Measurements from ENCODE around the gene ZDHHC7.

Gene ZDHHC7

DNA sequence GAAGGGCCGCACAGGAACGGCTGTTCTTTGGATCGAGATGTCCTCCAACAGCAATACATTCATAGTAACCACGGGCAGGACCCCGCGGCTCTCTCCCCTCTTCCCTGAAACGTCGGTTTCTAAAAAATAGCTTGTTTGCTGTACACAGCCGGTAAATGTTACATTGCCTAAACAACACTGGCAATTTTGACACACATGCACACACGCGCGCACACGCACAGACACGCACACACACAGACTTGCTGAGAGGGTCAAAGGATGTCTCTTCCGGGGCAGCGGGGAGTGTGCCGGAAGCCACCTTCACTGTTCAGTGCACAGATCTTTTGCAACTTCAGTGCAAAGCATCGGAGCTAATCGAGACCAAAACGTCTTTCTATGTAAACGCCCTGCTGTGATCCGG lies 35.8 kb downstream of the ZDHHC7 start:
- no peak overlapping the region for H3K27ac ChIP-seq
- in situ Hi-C loops (cut with HindIII; ENCODE audit: low pct_ligation_motif_present, low sequenced_read_pairs): loop anchor here (10.0 kb wide), 1 partner anchor 221 kb away; no protein-coding TSS in a partner anchor
- H3K4me3 ChIP-seq (ENCODE audit: low read depth, low read length): no peak overlapping the region
- TF ChIP-seq CTCF (IDR thresholded peaks at IDR 0.05; ENCODE audit: low read depth, low read length, missing control alignments): no peak
- H3K27me3 ChIP-seq (replicated peaks): no peaks in the 10 kb centered on the region
- DNase-seq: no peak
- H3K36me3 ChIP-seq (replicated peaks): peaks cover 40% of the 10 kb centered on the region

DNA sequence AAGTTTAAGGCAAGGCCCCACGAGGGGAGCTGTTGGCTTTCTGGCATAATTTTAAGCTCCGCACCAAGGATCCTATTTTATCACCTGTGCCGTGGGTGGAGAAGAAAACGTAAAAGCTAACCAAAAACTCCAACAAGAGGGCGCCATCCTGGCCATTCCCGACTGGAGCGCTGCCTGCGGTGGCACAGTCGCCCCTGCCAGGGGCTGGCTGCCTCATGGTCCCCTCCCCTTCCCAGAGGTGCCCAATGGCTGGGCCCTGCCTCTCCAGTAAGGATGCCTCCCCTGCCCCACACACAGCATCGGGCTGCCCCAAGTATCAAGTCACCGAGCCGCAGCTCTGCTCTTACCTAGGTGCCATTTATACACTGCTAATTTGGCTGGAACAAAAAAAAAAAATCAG lies 36.3 kb downstream of the ZDHHC7 start:
- Histone ChIP-seq H3K36me3 (replicated peaks) (peaks cover 40% of the 10 kb centered on the region), H3K27ac (no peak overlapping the region), H3K4me3 (ENCODE audit: low read depth, low read length) (no peak overlapping the region), H3K27me3 (replicated peaks) (no peaks in the 10 kb centered on the region)
- no peak for DNase-seq
- in situ Hi-C loops (cut with HindIII; ENCODE audit: low pct_ligation_motif_present, low sequenced_read_pairs): loop anchor here (10.0 kb wide), 1 partner anchor 220 kb away; no protein-coding TSS in a partner anchor
- TF ChIP-seq CTCF (IDR thresholded peaks at IDR 0.05; ENCODE audit: low read depth, low read length, missing control alignments): no peak

DNA sequence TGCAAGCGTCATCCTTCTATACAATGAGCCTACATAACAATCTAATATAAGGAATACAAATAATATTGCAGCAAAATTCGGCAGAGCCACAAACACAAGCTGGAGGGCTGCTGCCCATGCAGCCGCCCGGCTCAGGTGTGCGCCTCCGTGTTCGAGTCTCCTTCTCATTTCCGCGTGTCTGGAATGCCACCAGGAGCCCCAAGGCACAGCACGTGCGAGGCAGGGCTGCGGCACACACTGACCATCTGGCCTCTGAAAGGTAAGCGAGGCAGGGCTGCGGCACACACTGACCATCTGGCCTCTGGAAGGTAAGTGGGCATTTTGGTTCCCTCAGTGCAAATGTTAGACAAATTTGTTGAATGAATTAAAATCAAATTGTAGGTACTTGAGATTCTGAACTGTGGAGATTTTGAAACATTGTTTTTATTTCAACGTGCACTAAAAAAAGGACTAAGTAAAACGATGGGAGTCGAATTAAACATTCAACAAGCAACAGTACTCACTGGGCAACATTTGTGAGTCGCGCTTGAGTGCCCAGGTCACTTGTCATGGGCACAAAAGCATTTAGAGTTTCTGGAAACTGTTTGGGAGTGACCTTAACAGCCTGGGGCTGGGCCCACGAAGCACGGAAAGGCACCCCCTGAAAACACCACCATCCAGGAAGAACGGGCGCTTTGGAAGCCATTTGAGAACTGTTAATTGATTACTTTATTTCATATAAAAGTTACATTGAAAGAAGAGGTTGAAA lies 37.4 kb downstream of the ZDHHC7 start:
- Histone ChIP-seq H3K27ac (no peak overlapping the region), H3K36me3 (replicated peaks) (peaks cover 38% of the 10 kb centered on the region)

GRCh38 chr16:84973236-84973635 lies 38.1 kb downstream of the ZDHHC7 start:
- Histone ChIP-seq H3K4me3 (ENCODE audit: low read depth, low read length) (no peak overlapping the region), H3K27ac (no peak overlapping the region), H3K27me3 (replicated peaks) (no peaks in the 10 kb centered on the region), H3K36me3 (replicated peaks) (peaks cover 37% of the 10 kb centered on the region)
- in situ Hi-C loops (cut with HindIII; ENCODE audit: low pct_ligation_motif_present, low sequenced_read_pairs): loop anchor here (10.0 kb wide), 1 partner anchor 218 kb away; no protein-coding TSS in a partner anchor
- no peak for TF ChIP-seq CTCF (IDR thresholded peaks at IDR 0.05; ENCODE audit: low read depth, low read length, missing control alignments)
- DNase-seq: no peak

More for the DNA sequence above, 37.4 kb downstream of the ZDHHC7 start:
- in situ Hi-C loops (cut with HindIII; ENCODE audit: low pct_ligation_motif_present, low sequenced_read_pairs): loop anchor here (10.0 kb wide), 1 partner anchor 219 kb away; no protein-coding TSS in a partner anchor
- no peak for DNase-seq
- no peak for TF ChIP-seq CTCF (IDR thresholded peaks at IDR 0.05; ENCODE audit: low read depth, low read length, missing control alignments)
- Histone ChIP-seq H3K27me3 (replicated peaks) (no peaks in the 10 kb centered on the region), H3K4me3 (ENCODE audit: low read depth, low read length) (no peak overlapping the region)

DNA sequence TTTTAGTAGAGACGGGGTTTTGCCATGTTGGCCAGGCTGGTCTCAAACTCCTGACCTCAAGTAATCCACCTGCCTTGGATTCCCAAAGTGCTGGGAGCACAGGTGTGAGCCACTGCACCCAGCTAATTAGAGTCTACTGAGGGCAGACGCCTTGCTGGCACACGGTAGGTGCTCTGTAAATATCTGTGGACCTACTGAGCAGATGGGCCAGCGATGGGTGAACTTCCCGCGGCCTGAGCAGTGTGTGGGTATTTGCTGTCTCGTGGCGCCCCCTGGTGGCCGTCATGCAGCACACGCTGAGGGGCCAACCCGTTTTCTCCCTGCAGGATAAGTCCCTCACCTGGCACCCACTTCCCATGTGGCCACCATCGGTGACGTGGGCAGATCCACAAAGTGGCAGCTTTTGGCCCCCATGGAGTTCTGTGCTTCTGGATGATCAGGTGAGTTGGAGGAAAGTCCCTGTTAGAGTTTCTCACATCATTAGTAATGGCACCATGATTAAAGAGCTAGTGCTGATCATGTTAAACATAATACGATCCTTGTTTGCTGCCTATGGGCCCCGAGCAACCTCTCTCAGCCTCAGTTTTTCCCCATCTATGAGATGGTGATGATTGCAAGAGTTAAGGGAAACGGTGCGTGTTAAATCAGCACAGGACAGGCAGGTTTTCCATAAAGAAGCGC lies 40.7 kb downstream of the ZDHHC7 start:
- no peak overlapping the region for H3K4me3 ChIP-seq (ENCODE audit: low read depth, low read length)
- no peaks in the 10 kb centered on the region for H3K27me3 ChIP-seq (replicated peaks)
- H3K27ac ChIP-seq: no peak overlapping the region
- H3K36me3 ChIP-seq (replicated peaks): peaks cover 13% of the 10 kb centered on the region
- in situ Hi-C loops (cut with HindIII; ENCODE audit: low pct_ligation_motif_present, low sequenced_read_pairs): loop anchor here (10.0 kb wide), 1 partner anchor 216 kb away; no protein-coding TSS in a partner anchor
- peak; percentile 63 for DNase-seq
- TF ChIP-seq CTCF (IDR thresholded peaks at IDR 0.05; ENCODE audit: low read depth, low read length, missing control alignments): peak; percentile 90

All from brain microvascular endothelial cell (primary cell).